H1 (cell line): ENCODE measurements around the gene TTC8. TPM values are rescaled to one million over a fixed set of nuclear protein-coding genes. Genes with fewer than 3 reads are reported as not detected.

Experiments
- CTCF ChIA-PET: fragments of 300-600 bp; sonication (Branson Sonifier 250); formaldehyde crosslinking; loops from one replicate; lab custom pipeline; 2021; ENCODE audit not compliant: partially characterized antibody; lab: Charles Lee
- POLR2A ChIA-PET: fragments of 300-600 bp; sonication (Branson Sonifier 250); formaldehyde crosslinking; loops from one replicate; lab custom pipeline; 2021; ENCODE audit warnings: inconsistent platforms; ENCODE audit not compliant: partially characterized antibody; lab: Charles Lee
- DNase-seq, 2 experiments: peaks; one replicate each; pipeline versions ENCODE4 v3.0.0 to v3.0.0-alpha.2; 2010 to 2022; ENCODE audit warnings: low spot score in 2 of 2, low read depth in 1 of 2, mixed read lengths in 1 of 2
- FAIRE-seq: peaks from 2 replicates; lab custom pipeline; 2011; peaks lifted over from hg19 to GRCh38; lab: Jason Lieb, UNC
- H2AFZ ChIP-seq: 2 replicates; pipeline ENCODE4 v1.8.1; 2012; ENCODE audit warnings: low read length, inconsistent platforms
- H2AK5ac ChIP-seq: 2 replicates; pipeline ENCODE4 v1.6.1; 2013; ENCODE audit warnings: low read depth, low read length
- H2BK120ac ChIP-seq: replicated peaks from 2 replicates; pipeline ENCODE3; 2013; ENCODE audit warnings: low read depth, low read length, inconsistent platforms
- H2BK12ac ChIP-seq: 2 replicates; pipeline ENCODE4 v1.6.1; 2013; ENCODE audit warnings: low read depth, low read length
- H2BK15ac ChIP-seq: 2 replicates; pipeline ENCODE4 v1.6.1; 2013; ENCODE audit warnings: low read length
- H2BK20ac ChIP-seq: 2 replicates; pipeline ENCODE4 v1.6.1; 2013; ENCODE audit warnings: low read length
- H2BK5ac ChIP-seq: 2 replicates; pipeline ENCODE4 v1.6.1; 2013; ENCODE audit warnings: low read depth, low read length
- H3K14ac ChIP-seq: 2 replicates; pipeline ENCODE4 v1.6.1; 2013; ENCODE audit warnings: inconsistent platforms; ENCODE audit not compliant: insufficient read length
- H3K18ac ChIP-seq: 2 replicates; pipeline ENCODE4 v1.6.1; 2013; ENCODE audit warnings: low read length; ENCODE audit errors: extremely low read depth
- H3K23ac ChIP-seq: 2 replicates; pipeline ENCODE4 v1.6.1; 2013; ENCODE audit warnings: inconsistent platforms; ENCODE audit not compliant: insufficient read length
- H3K23me2 ChIP-seq: 2 replicates; pipeline ENCODE4 v1.6.1; 2013; ENCODE audit warnings: low read depth, low read length
- H3K27ac ChIP-seq: 2 replicates; pipeline ENCODE4 v1.6.1; 2011; ENCODE audit warnings: low read depth, low read length, inconsistent platforms
- H3K27me3 ChIP-seq, 4 experiments: replicated peaks in 1 of 4; 1 replicate in 1 of 4; 2 replicates in 3 of 4; pipeline versions ENCODE4 v1.6.1 to v1.8.1; 2011 to 2013; ENCODE audit warnings: low read length in 3 of 4, mild to moderate bottlenecking in 3 of 4, inconsistent platforms in 2 of 4, mixed read lengths in 2 of 4, moderate library complexity in 1 of 4; ENCODE audit not compliant: control insufficient read depth in 3 of 4, insufficient read depth in 3 of 4; ENCODE audit errors: extremely low read depth in 1 of 4
- H3K36me3 ChIP-seq, 4 experiments: 2 replicates each; pipeline versions ENCODE4 v1.6.1 to v1.8.1; 2011 to 2013; ENCODE audit warnings: mild to moderate bottlenecking in 4 of 4, low read length in 3 of 4, moderate library complexity in 2 of 4, control low read depth in 1 of 4, inconsistent platforms in 1 of 4; ENCODE audit not compliant: insufficient read depth in 4 of 4, control insufficient read depth in 2 of 4
- H3K4ac ChIP-seq: replicated peaks from 2 replicates; pipeline ENCODE3; 2013; ENCODE audit warnings: low read length, low read depth, mixed read lengths, inconsistent platforms; ENCODE audit not compliant: insufficient read length
- H3K4me1 ChIP-seq, 4 experiments: replicated peaks in 1 of 4; 1 replicate in 1 of 4; 2 replicates in 3 of 4; pipeline versions ENCODE4 v1.6.1 to v1.8.1; 2011 to 2013; ENCODE audit warnings: low read length in 3 of 4, inconsistent platforms in 2 of 4, mixed read lengths in 1 of 4; ENCODE audit not compliant: insufficient read depth in 4 of 4, control insufficient read depth in 3 of 4
- H3K4me2 ChIP-seq, 2 experiments: 2 replicates each; pipeline versions ENCODE4 v1.6.1 to v1.8.1; 2011 to 2013; ENCODE audit warnings: low read depth in 2 of 2, low read length in 2 of 2, control low read depth in 1 of 2, inconsistent platforms in 1 of 2, mild to moderate bottlenecking in 1 of 2; ENCODE audit not compliant: insufficient read depth in 1 of 2
- H3K4me3 ChIP-seq, 4 experiments: fragments of 200-600, 300-600 bp in 1 of 4; sonication (generic), shearing (Covaris generic), sonication (Bioruptor Twin) in 1 of 4; 2 replicates each; pipeline versions ENCODE4 v1.5.1 to v1.8.1; 2011 to 2016; ENCODE audit warnings: low read length in 4 of 4, low read depth in 3 of 4, control low read depth in 2 of 4, inconsistent platforms in 2 of 4, mild to moderate bottlenecking in 2 of 4, mixed read lengths in 1 of 4, moderate library complexity in 1 of 4; ENCODE audit not compliant: insufficient read depth in 2 of 4; ENCODE audit errors: extremely low read depth in 1 of 4
- H3K56ac ChIP-seq: replicated peaks from 2 replicates; pipeline ENCODE3; 2013; ENCODE audit warnings: low read depth, mild to moderate bottlenecking, mixed read lengths, low read length, inconsistent platforms; ENCODE audit not compliant: insufficient read length
- H3K79me1 ChIP-seq: 2 replicates; pipeline ENCODE4 v1.6.1; 2013; ENCODE audit warnings: low read depth, low read length, control low read depth
- H3K79me2 ChIP-seq, 2 experiments: 2 replicates each; pipeline versions ENCODE4 v1.6.1 to v1.8.1; 2012 to 2013; ENCODE audit warnings: low read length in 2 of 2, mild to moderate bottlenecking in 2 of 2, inconsistent platforms in 1 of 2; ENCODE audit not compliant: insufficient read depth in 2 of 2, control insufficient read depth in 1 of 2
- H3K9ac ChIP-seq, 4 experiments: replicated peaks in 1 of 4; 1 replicate in 1 of 4; 2 replicates in 3 of 4; pipeline versions ENCODE4 v1.6.1 to v1.8.1; 2011 to 2013; ENCODE audit warnings: low read depth in 3 of 4, low read length in 3 of 4, control low read depth in 2 of 4, mild to moderate bottlenecking in 2 of 4, moderate library complexity in 2 of 4, inconsistent platforms in 1 of 4; ENCODE audit errors: extremely low read depth in 1 of 4
- H3K9me3 ChIP-seq, 2 experiments: 2 replicates each; pipeline versions ENCODE4 v1.6.1 to v1.8.1; 2012 to 2013; ENCODE audit warnings: mild to moderate bottlenecking in 2 of 2, moderate library complexity in 2 of 2, control low read depth in 1 of 2, inconsistent platforms in 1 of 2, low read depth in 1 of 2, low read length in 1 of 2, mixed read lengths in 1 of 2; ENCODE audit not compliant: insufficient read depth in 2 of 2
- H4K20me1 ChIP-seq, 2 experiments: replicated peaks in 1 of 2; 2 replicates each; pipeline versions ENCODE3 to v1.8.1; 2011 to 2013; ENCODE audit warnings: inconsistent platforms in 2 of 2, low read length in 2 of 2, mild to moderate bottlenecking in 1 of 2; ENCODE audit not compliant: insufficient read depth in 2 of 2, control insufficient read depth in 1 of 2
- H4K5ac ChIP-seq: 2 replicates; pipeline ENCODE4 v1.6.1; 2013; ENCODE audit warnings: low read length, low read depth, mixed read lengths, inconsistent platforms; ENCODE audit not compliant: insufficient read length
- H4K8ac ChIP-seq: 2 replicates; pipeline ENCODE4 v1.8.0; 2013; ENCODE audit warnings: mild to moderate bottlenecking, moderate library complexity, low read length, inconsistent platforms; ENCODE audit not compliant: insufficient read depth; ENCODE audit errors: extremely low read depth
- H4K91ac ChIP-seq: replicated peaks from 2 replicates; pipeline ENCODE3; 2013; ENCODE audit warnings: low read length, mixed read lengths, inconsistent platforms; ENCODE audit not compliant: insufficient read length
- ATF2 ChIP-seq: IDR thresholded peaks from 2 replicates; pipeline ENCODE4 v1.6.1; 2012; ENCODE audit warnings: low read length, inconsistent platforms
- CTBP2 ChIP-seq: IDR thresholded peaks from 2 replicates; pipeline ENCODE4 v1.7.0; 2011; ENCODE audit warnings: borderline replicate concordance, mild to moderate bottlenecking, moderate library complexity, mixed read lengths, low read length; ENCODE audit not compliant: insufficient read depth, insufficient read length
- E2F6 ChIP-seq: IDR thresholded peaks from 2 replicates; pipeline ENCODE4 v1.6.1; 2012; ENCODE audit warnings: inconsistent platforms
- JUND ChIP-seq: IDR thresholded peaks from 2 replicates; pipeline ENCODE4 v1.6.1; 2011; ENCODE audit warnings: mild to moderate bottlenecking, improper control_type of control experiment, low read length
- KDM5A ChIP-seq: fragments of 200-600 bp; IDR thresholded peaks from 2 replicates; pipeline ENCODE4 v1.7.1; 2012; ENCODE audit warnings: mild to moderate bottlenecking, low read length, inconsistent platforms, mixed read lengths
- PHF8 ChIP-seq: fragments of 200-600 bp; sonication (generic); conservative IDR thresholded peaks from 2 replicates; pipeline ENCODE4 v1.7.1; 2012; ENCODE audit warnings: low read depth, mild to moderate bottlenecking, inconsistent platforms, low read length, moderate library complexity
- POLR2A ChIP-seq, 2 experiments: IDR thresholded peaks; 1 replicate in 1 of 2; 2 replicates in 1 of 2; pipeline ENCODE4 v1.6.1; 2011; ENCODE audit warnings: low read depth in 2 of 2, low read length in 2 of 2, mild to moderate bottlenecking in 2 of 2; ENCODE audit errors: control extremely low read depth in 1 of 2
- POLR2AphosphoS5 ChIP-seq: IDR thresholded peaks from 2 replicates; pipeline ENCODE4 v1.6.1; 2011; ENCODE audit warnings: low read depth, low read length
- SIRT6 ChIP-seq: IDR thresholded peaks from one replicate; pipeline ENCODE4 v1.7.1; 2012; ENCODE audit warnings: low read length, inconsistent platforms
- TAF1 ChIP-seq: IDR thresholded peaks from 2 replicates; pipeline ENCODE4 v1.6.1; 2011; ENCODE audit warnings: mild to moderate bottlenecking, low read depth, low read length
- USF2 ChIP-seq: IDR thresholded peaks from 2 replicates; pipeline ENCODE4 v1.6.1; 2011; ENCODE audit warnings: low read length, improper control_type of control experiment
- WGBS, 2 experiments: shearing (Covaris generic) in 1 of 2; methylation state at CpG; one replicate each; pipeline versions ENCODE4 v1.1.6 to v1.1.7; 2013 to 2015; ENCODE audit warnings: low lambda C conversion rate in 2 of 2, mixed read lengths in 2 of 2, inconsistent platforms in 1 of 2, low coverage in 1 of 2, missing lambda C conversion rate in 1 of 2; ENCODE audit not compliant: insufficient replicate concordance in 2 of 2, insufficient coverage in 1 of 2, insufficient read length in 1 of 2; ENCODE audit errors: extremely low coverage in 1 of 2, missing lambda C conversion rate in 1 of 2; 5-methylcytosine and 5-hydroxymethylcytosine counted together
- polyA plus RNA-seq, 7 experiments: library from polyadenylated mRNA; depleted of rRNA in 3 of 7; stranded (reverse) in 5 of 7; unstranded in 2 of 7; fragments of >200 nt in 5 of 7; fragments of 200-250 nt in 2 of 7; gene quantifications; 1 replicate in 5 of 7; 2 replicates in 1 of 7; 4 replicates in 1 of 7; pipeline versions ENCODE4 v1.2.1 to v1.2.3, GENCODE V29; 2011 to 2013; ENCODE audit warnings: missing spikeins in 2 of 7, mixed read lengths in 2 of 7
- total RNA-seq: library from RNA; stranded (reverse); fragmentation: NEBNext Ultra II Directional; extraction: Animal tissue kit (Norgen Biotek cat#: 25700); gene quantifications from 2 replicates; pipeline ENCODE4 v1.2.1, GENCODE V29; 2021

The TTC8 gene
- total and polyA plus RNA-seq, 2 of the 8 experiments (the other 6 are each of a cell fraction or from before 2014, with no cell fraction given), result 13.1 to 13.5 TPM

GRCh38 chr14:88829188-88829587 lies 4.7 kb downstream of the TTC8 start:
- Histone ChIP-seq H2AK5ac (no peak overlapping the region), H3K27me3 (no peaks in the 10 kb centered on the region), H3K14ac (no peak overlapping the region), H3K36me3 (no peaks in the 10 kb centered on the region; a peak in 2 of 8 replicates), H3K4me1 (peaks cover 0 to 3% (median 0%) of the 10 kb centered on the region in 4 experiments; a peak in 1 of 7 replicates), H4K5ac (no peak overlapping the region), H3K23ac (no peak overlapping the region), H3K18ac (no peak overlapping the region), H3K4me2 (no peak overlapping the region), H3K79me1 (peaks cover 2% of the 10 kb centered on the region), H3K4me3 (no peak overlapping the region), H3K9ac (no peak overlapping the region), H2BK120ac (no peak overlapping the region), H3K79me2 (0 out of 4 replicates have a peak, but pooled peaks cover 0 to 2% of the 10 kb centered on the region in 2 experiments), H4K8ac (no peak overlapping the region), H2BK20ac (no peak overlapping the region), H3K27ac (no peak overlapping the region), H3K9me3 (no peaks in the 10 kb centered on the region), H4K20me1 (no peaks in the 10 kb centered on the region), H2AFZ (no peak overlapping the region), H3K23me2 (peaks cover 2% of the 10 kb centered on the region), H3K56ac (no peak overlapping the region), H4K91ac (no peak overlapping the region), H2BK5ac (no peak overlapping the region), H2BK15ac (no peak overlapping the region), H2BK12ac (no peak overlapping the region), H3K4ac (no peak overlapping the region)
- DNase-seq (no peak), FAIRE-seq (no peak)
- ChIA-PET CTCF (interaction anchor here (1.4 kb wide), 1 partner anchor 36 kb away, joined by 3 read pairs; the partner anchor contains the start of gene EML5), POLR2A (no interaction called here)
- 86% methylated on average over 3 of the region's 3 CpGs; no CpG with 5 or more reads in 1 of the 2 experiments for WGBS, 2 experiments
- TF ChIP-seq KDM5A, result no peak
- no peak for TF ChIP-seq USF2
- TF ChIP-seq POLR2A (IDR thresholded peaks at IDR 0.05; ENCODE audit: control extremely low read depth in 1 of 2, low read depth in 2 of 2, low read length in 2 of 2), result no peak
- no peak for TF ChIP-seq CTBP2
- no peak for TF ChIP-seq ATF2
- no peak for TF ChIP-seq PHF8
- TF ChIP-seq TAF1, result no peak
- TF ChIP-seq JUND, result no peak
- TF ChIP-seq POLR2AphosphoS5, result no peak
- TF ChIP-seq E2F6, result no peak
- TF ChIP-seq SIRT6, result no peak
